EL (cell line): Measurements from ENCODE around the gene PECR.

ENCODE experiments used
- DNase-seq: peaks from one replicate; pipeline ENCODE4 v3.0.0-alpha.2; 2016

PECR gene

DNA sequence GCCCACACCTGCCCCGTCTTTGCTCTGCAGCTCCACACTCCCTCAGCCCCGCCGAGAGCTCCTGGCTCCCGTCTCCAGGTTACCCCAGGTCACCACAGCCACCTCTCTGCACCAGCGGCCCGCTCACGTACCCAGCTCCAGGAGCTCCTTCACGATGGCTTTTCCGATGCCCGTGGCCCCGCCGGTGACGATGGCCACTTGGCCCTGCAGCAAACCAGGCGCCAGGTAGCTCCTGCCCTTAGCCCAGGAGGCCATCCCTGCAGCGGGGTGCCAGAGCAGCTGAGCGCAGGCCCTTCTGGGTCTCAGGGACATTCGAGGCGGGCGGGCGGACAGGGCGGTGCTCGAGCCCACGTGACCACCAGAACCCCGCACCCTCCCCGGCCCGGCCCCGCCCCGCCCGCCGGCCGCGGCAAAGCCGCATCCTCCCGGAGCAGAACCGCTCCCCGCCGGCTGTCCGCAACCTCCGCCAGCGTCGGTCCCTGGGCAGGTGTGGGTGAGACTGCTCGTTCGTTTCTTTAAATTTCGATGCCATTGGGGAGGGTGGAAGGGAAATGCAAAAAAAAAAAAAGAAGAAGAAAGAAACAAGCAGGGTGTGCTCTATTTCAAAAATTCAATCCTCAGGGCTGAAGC, at the start of gene PECR, which contains the start of gene TMEM169:
Gene PECR (minus strand): TSS at position 323 of the 630 bp plus-strand sequence. CDS start 68 bp downstream, at position 255.
Gene TMEM169 (plus strand): TSS at position 433 of the 630 bp plus-strand sequence. CDS start 14,045 bp downstream, outside the sequence.
- DNase-seq, result peak; percentile 70

DNA sequence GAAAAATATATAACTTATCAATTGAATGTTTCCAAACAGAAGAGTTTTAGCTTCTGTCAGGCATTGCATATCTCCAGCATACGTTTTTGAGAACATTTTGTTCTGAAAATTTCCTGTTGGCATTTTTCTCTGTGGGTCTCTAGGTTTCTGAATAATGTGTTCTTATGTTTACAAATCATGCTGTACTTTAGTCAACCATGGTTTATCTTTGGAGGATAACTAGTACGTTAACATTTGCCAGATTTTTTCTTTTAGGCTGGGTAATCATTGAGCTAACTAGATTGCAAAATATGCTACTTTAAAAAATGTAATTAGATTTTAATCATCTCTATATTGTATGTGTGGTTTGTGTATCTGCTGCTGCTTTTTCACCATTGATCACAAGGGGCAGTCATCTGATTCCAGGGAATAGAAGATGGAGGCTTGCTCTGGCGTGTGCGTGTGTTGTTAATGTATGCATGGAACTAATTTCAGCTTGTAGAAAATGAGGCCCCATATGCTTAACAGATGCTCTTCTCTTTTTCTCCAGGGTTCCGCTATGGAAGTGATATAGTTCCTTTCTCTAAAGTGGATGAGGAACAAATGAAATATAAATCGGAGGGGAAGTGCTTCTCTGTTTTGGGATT, 48.9 kb upstream of the PECR start:
- no peak for DNase-seq

DNA sequence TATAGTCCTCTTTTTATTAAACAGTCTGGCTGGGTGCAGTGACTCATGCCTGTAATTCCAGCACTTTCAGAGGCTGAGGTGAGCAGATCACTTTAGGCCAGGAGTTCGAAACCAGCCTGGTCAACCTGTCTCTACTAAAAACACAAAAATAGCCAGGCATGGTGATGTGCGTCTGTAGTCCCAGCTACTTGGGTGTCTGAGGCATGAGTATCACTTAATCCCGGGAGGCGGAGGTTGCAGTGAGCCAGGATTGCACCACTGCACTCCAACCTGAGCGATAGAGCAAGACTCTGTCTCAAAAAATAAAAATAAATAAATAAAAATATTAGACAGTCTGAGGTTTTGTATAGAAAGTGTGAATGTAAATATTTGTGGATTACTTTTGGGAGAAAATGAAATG, 45.3 kb upstream of the PECR start:
- DNase-seq, result no peak

DNA sequence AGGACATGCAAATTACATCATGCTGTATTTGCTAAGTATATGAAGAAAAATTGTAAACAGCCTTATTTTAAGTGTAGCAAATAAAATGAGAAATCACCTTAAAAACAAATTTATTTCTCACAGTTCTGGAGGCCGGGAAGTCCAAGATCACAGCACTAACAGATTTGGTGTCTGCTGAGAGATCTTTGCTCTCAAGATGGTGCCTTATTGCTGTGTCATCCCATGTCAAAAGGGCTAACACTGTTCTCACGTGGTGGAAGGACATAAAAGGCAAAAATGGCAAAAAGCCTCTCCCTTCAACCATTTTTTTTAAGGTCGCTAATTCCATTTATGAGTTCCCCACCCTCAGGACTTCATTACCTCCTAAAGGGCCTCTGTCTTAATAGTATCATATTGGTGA, 39.6 kb upstream of the PECR start:
- DNase-seq, result no peak

DNA sequence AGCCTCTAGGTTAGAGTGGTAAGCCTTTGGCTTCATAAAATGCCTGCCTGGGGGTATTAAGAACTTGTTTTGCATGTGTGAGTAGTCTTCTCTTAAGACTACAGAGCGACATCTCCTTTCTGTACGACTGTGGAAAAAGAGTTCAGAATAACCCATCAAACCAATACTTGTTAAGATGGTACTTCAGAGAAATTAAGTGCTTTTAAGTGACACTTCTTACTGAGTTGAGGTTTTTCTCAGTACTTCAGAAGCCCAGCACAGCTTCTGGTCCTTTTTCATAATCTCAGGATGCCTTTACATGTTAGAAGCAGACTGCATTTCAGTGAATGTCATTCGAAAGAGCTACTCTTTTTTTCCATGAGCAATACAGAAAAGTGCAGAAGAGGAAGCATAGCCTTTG, 38.4 kb upstream of the PECR start:
- DNase-seq, result no peak

DNA sequence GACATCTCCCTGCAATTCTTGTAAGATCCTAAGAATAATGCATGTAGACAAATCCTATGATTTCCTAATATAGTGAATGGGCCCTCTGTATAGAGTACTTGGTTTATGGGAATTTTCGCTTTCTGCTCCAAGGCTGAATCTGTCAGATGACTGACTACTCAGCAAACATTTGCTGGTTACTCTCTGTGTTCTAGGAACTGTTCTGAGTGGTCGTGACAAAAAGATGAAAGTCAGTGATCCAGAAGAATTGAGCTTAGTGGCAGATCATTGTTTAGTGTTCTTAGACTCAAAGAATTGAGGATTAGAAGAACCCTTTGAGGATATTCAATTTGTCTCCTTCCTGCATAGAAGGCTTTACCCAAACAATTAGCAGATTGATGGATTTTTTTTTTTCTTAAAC, 37.5 kb upstream of the PECR start:
- DNase-seq, result no peak

DNA sequence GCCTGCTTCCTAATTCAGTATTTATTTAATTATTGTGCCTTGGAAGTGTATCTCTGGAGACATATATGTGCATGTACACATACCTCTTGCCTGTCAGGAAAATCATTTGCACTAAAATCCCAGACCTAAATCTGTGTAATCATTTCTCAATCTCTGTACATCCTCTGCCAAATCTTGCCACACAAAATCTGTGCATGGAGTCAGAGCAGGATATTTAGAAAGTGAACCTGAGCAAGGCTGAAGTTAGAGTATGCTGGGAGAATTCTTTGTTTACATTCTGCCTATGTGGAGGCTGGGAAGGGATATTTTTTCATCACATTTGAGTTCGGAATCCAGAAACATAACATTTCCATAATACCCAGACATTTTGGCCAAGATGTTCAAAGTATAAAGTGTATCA, 36.9 kb upstream of the PECR start:
- no peak for DNase-seq

DNA sequence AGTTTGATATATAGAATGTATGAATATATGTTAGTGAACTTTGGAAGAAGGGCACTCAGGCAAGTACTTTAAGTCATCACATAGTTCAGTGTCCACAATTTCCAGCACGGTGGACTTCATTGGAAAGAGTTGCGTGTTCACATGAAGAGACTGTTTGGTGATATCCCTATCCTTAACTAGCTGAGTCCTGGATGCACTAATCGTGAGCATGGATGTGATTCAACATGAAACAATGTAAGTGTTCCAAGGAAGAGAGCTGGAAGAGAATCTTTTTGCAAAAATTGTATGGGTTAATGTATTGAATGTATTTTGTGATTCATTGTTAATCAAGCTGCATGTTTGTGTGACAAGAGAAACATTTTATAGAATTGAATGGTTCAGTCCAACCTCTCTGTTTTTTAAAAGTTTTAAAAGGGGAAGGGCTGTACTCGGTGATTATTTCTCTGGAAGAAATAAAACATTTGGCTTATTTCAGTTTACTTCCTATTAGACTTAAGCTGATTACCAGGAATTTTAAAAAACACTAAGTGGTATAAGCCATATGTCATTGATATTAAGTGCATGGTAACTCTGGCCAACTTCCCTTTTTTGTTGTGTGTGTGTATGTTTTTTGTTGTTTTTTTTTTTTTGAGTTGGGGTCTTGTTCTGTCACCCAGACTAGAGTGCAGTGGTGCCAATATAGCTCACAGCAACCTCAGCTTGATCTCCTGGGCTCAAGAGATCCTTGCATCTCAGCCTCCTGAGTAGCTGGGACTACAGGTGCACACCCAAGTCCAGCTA, 36.1 kb upstream of the PECR start:
- DNase-seq, result peak; percentile 51

DNA sequence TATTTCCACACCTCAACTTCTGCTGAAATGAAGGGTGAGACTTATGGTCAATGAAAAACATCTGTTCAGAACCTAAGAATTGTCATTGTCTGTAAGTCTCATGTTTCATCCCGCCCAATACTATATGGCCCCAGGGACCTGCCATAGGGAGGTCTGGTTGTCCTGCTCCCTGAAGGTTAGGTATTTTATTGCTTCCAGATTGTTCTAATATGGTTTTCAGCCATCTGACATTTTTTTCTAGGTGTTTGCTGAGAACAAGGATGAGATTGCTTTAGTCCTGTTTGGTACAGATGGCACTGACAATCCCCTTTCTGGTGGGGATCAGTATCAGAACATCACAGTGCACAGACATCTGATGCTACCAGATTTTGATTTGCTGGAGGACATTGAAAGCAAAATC, 34.8 kb upstream of the PECR start:
- DNase-seq, result no peak

DNA sequence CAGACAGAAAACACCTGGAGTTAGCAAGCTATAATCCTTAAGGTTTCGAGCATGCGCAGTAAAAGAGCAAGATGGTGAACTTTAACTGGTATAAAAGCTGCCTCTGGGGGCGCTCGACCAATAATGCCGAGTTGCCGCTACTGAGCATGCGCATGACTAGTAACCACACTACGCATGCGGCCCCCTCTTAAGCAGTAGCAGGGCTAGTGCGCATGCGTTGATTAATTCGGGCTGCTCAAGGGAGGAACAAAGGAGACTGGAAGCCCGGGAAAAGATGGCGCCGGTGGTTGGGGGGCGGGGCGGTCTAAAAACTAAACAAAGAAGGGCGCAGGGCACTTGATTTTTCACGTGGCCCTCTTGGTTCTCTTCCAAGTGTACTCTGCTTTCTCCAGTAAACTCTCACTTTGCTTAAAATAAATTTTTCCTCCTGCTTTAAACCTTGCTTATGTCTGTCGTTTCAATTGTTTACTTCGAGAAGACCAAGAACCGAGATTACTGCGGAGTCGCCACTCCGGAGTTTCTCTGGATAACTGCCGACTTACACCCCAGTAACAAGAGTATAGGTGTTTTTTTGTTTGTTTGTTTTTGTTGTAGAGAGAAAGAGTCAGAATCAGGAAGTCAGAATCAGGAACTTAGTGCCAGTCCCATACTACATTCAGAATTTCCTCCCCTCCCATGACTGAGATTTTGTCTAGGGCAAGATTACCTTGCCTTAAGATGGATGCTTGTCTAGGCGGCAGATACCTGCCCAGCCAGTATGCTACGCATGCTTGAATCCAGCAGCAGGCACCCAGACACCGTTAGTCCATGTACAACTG, 33.3 kb upstream of the PECR start:
- peak; percentile 99 for DNase-seq

DNA sequence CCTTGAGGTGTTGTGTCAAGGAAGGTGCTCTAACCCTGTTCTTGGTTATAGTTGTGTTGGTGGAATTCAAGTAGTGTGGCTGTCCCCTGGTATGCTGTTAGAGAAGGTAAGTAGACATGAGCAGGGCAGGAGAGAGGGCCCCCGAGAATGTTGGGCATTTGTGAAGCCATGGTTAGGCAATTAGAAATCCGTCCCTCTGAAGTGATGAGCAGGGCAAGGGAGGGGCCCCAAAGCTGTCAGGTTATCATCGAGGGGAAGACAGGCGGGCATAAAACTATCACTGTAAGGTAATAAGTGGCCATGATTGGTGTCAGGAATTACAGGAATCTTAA, 32.7 kb upstream of the PECR start:
- no peak for DNase-seq

DNA sequence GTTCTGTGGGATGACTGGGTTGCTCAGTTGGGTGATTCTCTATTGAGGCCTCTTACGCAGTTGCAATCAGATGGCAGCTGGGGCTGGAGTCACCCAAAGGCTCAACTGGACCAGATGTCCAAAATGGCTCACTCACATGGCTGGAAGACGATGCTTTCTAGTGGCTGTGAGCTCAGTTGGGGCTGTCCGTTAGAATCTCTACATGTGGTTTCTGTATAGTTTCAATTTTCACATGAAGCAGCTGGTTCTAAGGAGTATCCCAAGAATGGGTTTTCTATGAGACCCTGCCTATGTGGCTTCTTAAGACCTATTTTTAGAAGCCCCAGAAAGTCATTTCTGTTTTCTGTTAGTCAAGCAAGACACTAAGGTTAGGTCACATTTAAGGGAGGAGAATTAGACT, 32.0 kb upstream of the PECR start:
- DNase-seq, result no peak

DNA sequence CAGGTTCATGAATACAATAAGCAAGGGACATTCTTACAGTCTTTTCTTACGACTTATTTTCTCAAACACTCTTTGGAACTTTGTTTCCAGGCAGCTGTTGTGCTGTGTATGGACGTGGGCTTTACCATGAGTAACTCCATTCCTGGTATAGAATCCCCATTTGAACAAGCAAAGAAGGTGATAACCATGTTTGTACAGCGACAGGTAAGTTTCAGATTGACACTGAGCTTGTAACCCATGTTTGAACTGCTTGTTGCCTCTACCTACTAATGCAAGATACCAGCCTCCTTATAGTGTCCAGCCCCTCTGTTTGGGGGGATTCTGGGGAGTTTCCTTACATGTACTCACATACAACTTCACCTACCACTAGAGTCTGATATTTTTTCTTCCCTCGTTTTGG, 31.3 kb upstream of the PECR start:
- no peak for DNase-seq

DNA sequence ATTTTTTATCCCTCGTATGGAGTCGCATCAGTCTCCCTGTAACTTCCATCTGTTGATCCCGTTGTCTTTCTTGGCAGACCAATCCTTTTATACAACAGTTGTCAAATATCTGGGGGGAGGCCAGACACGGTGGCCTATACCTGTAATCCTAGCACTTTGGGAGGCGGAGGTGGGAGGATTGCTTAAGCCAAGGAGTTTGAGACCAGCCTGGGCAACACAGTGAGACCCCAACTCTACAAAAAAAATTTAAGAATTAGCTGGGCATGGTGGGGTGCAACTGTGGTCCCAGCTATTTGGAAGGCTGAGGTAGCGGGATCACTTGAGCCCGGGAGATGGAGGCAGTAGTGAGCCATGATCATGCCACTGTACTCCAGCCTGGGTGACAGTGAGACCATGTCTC, 29.5 kb upstream of the PECR start:
- no peak for DNase-seq

DNA sequence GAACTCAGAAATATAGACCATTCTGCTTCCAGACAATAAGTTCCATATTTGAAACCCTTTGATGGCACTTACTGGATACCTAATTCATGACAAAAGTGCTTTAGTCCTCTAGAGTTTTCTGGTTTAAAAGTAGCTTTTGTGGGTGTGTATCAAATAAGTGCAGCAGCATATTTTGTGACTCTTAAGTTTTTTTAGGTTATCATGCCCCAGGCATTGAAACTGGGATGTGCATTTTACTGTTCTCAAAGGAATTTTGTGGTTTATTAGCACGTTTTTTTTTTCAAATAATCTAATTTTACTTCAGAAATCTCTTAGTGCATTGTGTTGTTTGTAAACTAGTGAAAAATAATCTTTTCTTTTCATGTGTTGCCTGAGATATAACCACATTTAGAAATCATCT, 29.0 kb upstream of the PECR start:
- DNase-seq, result peak; percentile 37

DNA sequence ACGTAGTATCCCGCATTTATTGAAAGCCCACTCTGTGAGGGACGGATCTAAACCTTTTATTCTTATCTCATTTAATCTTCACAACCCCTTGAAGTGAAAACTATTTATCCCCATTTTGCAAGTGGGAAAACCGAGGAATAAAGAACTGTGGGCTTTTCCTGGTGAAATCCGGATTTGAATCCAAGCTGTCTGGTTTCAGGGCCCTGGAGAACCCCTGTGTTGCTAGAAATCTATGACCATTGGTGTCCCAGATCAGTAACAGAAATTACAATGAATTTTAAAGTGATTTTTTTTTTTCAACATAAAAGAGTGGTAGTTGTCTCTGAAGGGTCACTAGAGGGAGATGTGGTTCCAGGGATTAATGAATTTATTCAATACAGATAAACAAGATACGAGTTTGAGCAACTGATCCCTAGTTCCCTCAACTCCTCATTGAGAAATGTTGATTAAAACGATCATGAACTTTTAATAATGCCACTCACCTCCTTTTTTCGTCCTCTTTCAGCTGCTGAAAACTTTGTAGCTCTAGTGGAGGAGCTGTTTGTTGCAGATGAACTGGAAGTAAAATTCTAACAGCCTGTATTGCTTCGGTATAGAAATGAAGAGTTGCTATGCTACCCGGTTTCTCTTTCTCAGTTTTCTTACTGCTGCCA, 28.5 kb upstream of the PECR start:
- DNase-seq, result peak; percentile 53

DNA sequence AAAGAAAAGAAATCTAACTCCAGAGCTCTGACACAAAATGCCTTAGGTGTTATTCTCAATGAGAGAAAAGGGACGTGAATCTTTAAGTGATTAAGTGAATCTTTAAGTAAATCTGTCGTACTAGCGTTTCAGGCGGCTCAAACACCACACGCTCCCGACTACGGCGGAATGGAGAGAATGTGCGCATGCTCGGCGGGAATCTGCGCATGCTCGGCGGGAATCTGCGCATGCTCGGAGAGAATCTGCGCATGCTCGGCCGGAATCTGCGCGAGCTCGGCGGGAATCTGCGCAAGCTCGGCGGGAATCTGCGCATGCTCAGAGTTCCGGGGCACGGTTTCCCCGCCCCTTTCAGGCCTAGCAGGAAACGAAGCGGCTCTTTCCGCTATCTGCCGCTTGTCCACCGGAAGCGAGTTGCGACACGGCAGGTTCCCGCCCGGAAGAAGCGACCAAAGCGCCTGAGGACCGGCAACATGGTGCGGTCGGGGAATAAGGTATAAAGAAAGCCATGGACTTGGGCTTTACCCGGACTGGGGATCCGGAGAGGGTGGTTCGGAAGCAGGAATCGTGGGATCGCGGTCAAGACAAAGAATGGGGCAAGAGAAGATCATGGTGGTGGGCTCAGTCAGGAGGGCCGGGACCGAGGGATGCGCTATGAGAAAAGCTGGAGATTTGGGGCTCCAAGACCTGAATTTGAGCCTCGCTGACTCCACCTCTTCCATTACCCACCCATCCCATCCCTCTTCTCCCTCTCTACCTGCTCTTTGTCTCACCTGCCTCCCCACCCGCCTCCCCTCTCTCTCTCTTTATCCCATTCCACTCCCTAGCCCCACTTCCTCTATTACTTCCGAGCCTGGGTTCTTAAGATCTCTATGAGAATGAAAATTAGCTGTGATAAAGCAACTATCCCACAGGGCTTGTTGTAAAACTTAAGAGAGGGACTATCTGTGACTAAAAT, 27.6 kb upstream of the PECR start, which contains the start of gene XRCC5:
Gene XRCC5 (plus strand): TSS at position 382 of the 955 bp plus-strand sequence. CDS start 89 bp downstream, at position 471.
- peak; percentile 96 for DNase-seq

DNA sequence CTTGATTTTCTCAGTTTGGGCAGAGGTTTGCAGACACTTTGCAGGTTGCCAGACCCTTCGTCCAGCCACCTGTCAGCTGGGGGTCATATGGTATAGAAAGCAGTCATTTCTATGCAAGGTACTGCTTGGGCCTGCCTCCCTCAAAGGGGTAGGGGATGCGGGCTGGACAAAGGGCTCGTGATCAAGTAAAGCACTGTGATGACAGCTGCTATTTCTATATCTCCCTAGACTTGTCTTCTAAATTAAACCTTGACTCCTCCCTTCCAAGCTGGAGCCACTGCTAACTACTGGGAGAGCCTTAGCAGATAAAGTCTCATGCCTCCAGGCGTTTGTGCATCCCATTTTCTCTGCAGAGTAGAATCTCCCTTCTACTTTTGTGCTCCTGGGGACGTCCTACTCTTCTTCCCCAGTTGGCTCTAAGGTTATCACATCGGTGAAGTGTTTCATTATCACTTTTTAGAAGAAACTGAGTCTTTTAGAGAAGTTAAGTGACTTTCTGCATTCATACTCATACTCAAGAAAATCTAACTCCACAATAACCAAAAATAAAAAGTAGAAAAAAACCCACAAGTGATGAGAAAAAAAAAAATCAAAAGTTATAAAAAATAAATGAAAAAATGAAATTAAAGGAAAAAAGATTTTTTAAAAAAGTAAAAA, 26.8 kb upstream of the PECR start:
- peak; percentile 18 for DNase-seq

DNA sequence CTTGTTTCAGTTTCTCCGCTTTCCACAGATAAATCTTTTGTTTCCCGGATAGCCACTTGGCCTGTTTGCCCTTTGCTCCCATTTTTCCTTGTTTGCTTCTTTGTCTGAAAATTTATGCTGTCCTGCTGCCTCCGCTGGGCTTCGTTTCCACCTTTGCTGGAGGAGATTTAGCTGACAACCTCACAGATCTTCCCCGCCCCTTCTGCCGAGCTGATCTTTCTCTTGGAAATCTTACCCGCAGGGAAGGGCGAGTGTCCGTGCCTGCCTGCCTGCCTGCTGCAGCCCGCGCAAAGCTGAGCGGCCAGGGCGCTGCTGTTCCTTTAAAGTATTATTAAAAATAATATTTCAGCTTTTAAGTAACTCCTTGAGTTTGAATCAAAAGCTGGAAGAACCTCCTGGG, 26.2 kb upstream of the PECR start:
- DNase-seq, result no peak

DNA sequence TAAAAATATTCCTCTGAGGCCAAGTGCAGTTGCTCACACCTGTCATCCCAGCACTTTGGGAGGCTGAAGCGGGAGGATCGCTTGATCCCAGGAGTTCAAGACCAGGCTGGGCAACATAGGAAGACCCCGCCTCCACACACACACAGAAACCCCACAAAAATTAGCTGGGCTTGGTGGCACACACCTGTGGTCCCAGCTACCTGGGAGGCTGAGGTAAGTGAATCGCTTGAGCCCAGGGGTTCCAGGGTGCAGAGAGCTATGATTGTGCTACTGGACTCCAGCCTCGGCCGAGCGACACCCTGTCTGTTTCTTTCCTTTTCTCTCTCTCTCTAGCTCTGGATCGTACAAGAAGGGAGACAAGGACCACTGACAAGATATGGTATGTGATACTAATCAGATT, 25.7 kb upstream of the PECR start:
- no peak for DNase-seq

DNA sequence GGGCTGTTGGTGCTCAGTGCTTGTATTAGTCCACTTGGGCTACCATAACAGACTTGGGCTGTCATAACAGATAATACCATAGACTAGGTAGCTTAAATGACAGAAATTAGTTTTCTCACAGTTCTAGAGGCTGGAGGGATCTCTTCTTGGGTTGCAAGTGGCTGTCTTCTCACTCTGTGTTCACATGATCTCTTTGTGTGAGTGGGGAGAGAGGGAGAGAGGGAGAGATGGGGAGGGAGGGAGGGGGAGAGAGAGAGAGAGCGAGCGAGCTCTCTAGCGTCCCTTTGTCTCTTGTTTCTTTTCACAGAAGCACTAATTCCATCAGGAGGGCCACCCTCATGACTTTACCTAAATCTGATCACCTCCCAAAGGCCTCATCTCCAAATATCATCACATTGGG, 23.1 kb upstream of the PECR start:
- no peak for DNase-seq
